Activated CD4-positive, alpha-beta T cell treated with anti-CD3 and anti-CD28 coated beads, Interleukin-2, amount 50 U/mL, for 24 hours (primary cell): ENCODE measurements around the gene AMDHD2.

Experiments used
- DNase-seq, 2 donors: peaks; one replicate each; pipeline ENCODE4 v3.0.0-alpha.2; 2020; ENCODE audit warnings: low read depth in 1 of 2, low spot score in 1 of 2

Gene AMDHD2

GRCh38 chr16:2482708-2483534 lies 37.2 kb upstream of the AMDHD2 start:
- no peak for DNase-seq

GRCh38 chr16:2483939-2484897 lies 36.0 kb upstream of the AMDHD2 start:
- DNase-seq: no peak

- no peak for DNase-seq
Observed at GRCh38 chr16:2484898-2485508, 35.2 kb upstream of the AMDHD2 start.

- DNase-seq: no peak
Observed at GRCh38 chr16:2485811-2486507, 34.2 kb upstream of the AMDHD2 start.

- DNase-seq: peak; percentile 52 to 62
Observed at GRCh38 chr16:2486645-2487516, 33.3 kb upstream of the AMDHD2 start.

GRCh38 chr16:2487517-2487842 lies 32.7 kb upstream of the AMDHD2 start:
- no peak for DNase-seq

GRCh38 chr16:2487903-2488531 lies 32.2 kb upstream of the AMDHD2 start:
- no peak for DNase-seq

GRCh38 chr16:2489581-2489980 lies 30.6 kb upstream of the AMDHD2 start:
- no peak for DNase-seq

- no peak for DNase-seq
Observed at GRCh38 chr16:2490190-2491105, 29.7 kb upstream of the AMDHD2 start.

GRCh38 chr16:2492292-2492691 lies 27.9 kb upstream of the AMDHD2 start:
- DNase-seq: no peak

GRCh38 chr16:2493605-2494004 lies 26.6 kb upstream of the AMDHD2 start:
- DNase-seq: no peak

GRCh38 chr16:2494616-2495015 lies 25.6 kb upstream of the AMDHD2 start:
- DNase-seq: no peak

GRCh38 chr16:2495041-2495440 lies 25.1 kb upstream of the AMDHD2 start:
- DNase-seq: no peak

GRCh38 chr16:2496223-2497115 lies 23.7 kb upstream of the AMDHD2 start:
- no peak for DNase-seq

- DNase-seq: no peak
Observed at GRCh38 chr16:2497116-2497630, 23.0 kb upstream of the AMDHD2 start.

GRCh38 chr16:2497695-2498484 lies 22.3 kb upstream of the AMDHD2 start:
- DNase-seq: no peak
